Transverse colon (tissue), 4 donors: ENCODE measurements around the gene SIK3.

Experiments used
- CTCF ChIP-seq, 5 experiments: fragments of 200-600 bp in 3 of 5; fragments of 450-650 bp in 2 of 5; sonication (generic) in 3 of 5; IDR thresholded peaks; 1 replicate in 2 of 5; 2 replicates in 3 of 5; pipeline ENCODE4 v1.5.1; 2016 to 2017; ENCODE audit warnings: antibody characterized with exemption in 5 of 5, inconsistent platforms in 3 of 5, mild to moderate bottlenecking in 2 of 5, moderate library complexity in 1 of 5
- POLR2AphosphoS5 ChIP-seq, 3 donors: sonication (generic); formaldehyde crosslinking; IDR thresholded peaks; one replicate each; pipeline ENCODE4 v1.6.1; 2016; ENCODE audit warnings: antibody characterized with exemption in 3 of 3

- TF ChIP-seq CTCF (IDR thresholded peaks at IDR 0.05) (no peak), POLR2AphosphoS5 (IDR thresholded peaks at IDR 0.05) (no peak)
These were observed 149.8 kb downstream of the SIK3 start for GRCh38 chr11:116948391-116948790.
